NCI-H2107 treated with DMSO at 0.1 percent for 48 hours (cell line): ENCODE results near the gene SENP3.

Source experiments
- DNase-seq: peaks from one replicate; lab custom pipeline; 2025; ENCODE audit not compliant: unreplicated experiment; lab: John Stamatoyannopoulos, UW

Gene SENP3

DNA sequence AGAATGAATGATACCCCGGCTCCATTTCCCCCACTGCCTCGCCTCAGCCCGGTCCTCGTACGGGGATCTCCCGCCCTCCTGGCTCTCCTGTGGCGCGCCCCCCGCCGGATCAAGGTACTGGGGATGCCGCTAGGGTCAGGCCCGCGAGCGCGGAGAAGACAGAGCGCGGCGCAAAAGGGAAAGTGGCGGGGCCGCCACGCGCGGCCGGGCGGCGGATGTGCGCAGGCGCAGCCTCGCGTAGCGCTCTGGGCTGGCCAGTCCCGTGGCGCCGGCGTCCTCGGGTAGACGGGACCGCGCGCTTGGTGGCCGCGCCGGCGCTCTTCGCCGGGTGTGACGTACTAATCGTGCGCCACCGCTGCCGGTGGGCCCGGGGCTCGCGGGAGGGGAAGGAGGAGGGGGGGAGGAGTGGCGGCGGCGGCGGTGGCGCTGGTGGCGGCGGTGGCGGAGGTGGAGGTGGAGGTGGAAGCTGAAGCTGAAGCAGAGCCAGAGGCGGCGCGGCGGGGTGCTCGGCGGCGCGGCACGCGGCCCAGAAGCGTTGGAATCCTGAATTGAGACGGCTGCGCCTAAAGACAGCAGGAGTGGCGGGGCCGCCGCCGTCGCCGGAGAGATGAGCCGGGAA, at the start of gene SENP3:
TSS of gene SENP3 (plus strand) at position 331 of the 619 bp plus-strand sequence. CDS start 1,158 bp downstream, outside the sequence.
- DNase-seq = no peak

DNA sequence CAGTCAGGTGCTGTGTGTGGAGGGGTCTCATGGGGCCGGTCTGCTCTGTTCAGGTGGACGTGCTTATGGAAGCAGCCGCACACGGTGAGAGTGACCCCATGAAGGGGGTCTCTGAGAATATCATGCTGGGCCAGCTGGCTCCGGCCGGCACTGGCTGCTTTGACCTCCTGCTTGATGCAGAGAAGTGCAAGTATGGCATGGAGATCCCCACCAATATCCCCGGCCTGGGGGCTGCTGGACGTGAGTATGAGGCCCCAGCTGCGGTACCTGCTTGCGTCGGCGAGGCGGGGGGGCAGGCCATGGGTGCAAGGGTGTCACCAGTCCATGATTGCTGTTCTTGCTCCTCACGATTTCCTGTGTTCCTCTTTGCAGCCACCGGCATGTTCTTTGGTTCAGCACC, 49.6 kb upstream of the SENP3 start:
- DNase-seq = no peak

DNA sequence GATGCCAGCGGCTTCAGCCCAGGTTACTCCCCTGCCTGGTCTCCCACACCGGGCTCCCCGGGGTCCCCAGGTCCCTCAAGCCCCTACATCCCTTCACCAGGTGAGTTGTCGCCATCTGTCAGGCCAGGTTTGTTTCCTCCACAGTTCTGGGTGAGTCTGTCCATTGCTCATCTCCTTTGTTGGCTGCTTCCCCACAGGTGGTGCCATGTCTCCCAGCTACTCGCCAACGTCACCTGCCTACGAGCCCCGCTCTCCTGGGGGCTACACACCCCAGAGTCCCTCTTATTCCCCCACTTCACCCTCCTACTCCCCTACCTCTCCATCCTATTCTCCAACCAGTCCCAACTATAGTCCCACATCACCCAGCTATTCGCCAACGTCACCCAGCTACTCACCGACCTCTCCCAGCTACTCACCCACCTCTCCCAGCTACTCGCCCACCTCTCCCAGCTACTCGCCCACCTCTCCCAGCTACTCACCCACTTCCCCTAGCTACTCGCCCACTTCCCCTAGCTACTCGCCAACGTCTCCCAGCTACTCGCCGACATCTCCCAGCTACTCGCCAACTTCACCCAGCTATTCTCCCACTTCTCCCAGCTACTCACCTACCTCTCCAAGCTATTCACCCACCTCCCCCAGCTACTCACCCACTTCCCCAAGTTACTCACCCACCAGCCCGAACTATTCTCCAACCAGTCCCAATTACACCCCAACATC, 48.7 kb upstream of the SENP3 start:
- DNase-seq = no peak

DNA sequence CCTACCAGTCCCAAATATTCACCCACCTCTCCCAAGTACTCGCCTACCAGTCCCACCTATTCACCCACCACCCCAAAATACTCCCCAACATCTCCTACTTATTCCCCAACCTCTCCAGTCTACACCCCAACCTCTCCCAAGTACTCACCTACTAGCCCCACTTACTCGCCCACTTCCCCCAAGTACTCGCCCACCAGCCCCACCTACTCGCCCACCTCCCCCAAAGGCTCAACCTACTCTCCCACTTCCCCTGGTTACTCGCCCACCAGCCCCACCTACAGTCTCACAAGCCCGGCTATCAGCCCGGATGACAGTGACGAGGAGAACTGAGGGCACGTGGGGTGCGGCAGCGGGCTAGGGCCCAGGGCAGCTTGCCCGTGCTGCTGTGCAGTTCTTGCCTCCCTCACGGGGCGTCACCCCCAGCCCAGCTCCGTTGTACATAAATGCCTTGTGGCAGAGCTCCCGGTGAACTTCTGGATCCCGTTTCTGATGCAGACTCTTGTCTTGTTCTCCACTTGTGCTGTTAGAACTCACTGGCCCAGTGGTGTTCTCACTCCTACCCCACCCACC, 47.8 kb upstream of the SENP3 start:
- no peak for DNase-seq

DNA sequence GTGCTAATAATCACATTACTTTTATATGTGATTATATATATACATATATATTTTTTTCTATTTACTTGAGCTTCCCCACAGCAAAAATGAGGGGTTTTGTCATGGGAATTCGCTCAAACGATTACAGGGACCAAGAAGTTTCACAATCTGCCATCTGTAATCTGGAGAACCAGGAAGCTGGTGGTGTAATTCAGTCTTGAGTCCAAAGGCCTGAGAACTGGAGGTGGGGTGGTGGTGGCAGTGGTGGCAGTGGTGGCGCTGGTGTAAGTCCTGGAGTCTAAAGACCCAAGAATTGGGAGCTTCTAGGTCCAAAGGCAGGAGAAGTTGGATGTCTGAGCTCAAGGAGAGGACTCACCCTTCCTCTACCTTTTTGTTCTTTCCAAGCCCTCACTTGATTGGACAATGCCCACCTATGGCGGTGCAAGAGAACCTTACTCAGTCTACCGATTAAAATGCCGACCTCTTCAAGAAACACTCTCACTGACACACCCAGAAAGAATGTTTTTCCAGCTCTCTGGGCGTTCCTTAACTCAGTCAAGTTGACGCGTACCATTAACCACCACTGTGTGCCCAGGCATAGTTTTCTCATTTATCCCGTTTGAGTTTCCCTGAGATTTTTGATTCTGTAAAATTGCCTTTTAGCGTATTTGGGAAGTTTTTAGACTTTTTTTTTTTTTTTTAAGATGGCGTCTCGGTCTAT, 45.7 kb upstream of the SENP3 start:
- no peak for DNase-seq

DNA sequence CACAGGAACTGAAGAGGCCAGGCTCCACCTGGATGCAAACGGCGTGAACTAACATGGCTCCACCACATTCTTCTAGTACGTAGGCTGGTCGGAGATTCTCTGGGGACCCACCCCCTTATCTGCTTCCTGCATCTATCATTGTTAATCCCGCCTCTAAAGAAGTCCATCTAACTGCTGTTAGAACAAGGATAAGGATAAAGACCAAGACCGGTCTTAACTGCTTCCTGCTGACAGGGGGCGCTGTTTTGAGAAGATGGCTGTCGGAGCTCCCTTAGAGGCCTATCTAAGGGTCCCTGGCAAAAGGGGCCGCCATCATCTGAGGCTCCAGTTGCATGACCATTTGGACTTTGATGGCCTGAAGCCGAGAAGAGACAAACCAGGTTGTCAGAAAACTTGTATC, 38.7 kb upstream of the SENP3 start:
- DNase-seq = no peak

DNA sequence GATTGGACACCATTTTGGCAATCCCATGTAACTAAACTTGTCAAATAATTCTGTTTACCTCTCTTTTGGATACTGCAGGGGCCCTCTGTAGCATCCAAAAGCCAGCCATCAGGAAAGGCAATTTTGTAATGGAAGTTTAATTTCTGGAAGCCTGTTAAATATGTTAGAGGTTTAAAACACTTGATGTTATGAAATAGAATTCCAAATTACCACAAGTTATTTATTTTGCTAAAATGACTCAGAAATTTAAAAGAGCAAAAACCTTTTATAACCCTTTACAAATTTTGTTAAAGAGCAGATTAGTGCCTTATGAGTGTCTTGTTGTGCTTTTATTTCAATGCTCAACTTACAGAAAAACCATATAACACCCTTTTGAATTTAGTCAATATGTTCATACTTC, 32.9 kb upstream of the SENP3 start:
- DNase-seq = no peak

DNA sequence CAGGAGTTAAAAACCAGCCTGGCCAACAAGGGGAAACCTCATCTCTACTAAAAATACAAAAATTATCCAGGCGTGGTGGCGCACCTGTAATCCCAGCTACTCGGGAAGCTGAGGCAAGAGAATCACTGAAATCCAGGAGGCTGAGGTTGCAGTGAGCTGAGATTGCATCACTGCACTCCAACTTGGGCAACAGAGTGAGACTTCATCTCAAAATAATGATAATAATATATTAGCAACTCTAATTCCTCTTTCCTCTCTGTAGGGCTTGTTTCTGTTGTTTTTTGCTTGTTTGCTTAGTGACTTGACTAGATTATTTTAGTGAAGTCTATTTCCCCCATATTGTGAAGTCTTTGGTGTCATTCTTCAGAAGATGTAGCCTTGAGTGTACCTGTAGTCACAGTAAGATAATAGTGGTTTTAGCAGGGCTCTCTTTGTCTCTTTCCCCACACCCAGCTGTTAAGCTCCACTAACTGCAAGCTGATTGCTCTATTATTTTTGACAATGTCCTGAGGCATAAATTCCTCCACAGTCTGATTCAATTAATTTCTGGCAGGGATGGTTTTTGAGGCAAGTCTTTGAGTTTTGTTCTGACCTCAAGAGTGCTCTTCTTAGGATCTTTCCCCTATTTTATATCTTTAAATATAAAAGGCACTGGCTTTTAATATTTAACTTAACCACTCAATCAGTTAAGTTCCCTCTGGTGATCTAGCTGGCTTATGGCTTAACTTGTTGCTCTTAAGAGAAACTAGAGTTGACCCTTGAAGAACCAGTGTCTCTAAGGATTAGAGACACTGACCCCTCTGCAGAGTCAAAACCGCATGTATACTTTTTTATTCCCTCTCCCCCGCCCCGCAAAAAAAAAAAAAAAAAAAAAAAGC, 31.5 kb upstream of the SENP3 start:
- DNase-seq = no peak

DNA sequence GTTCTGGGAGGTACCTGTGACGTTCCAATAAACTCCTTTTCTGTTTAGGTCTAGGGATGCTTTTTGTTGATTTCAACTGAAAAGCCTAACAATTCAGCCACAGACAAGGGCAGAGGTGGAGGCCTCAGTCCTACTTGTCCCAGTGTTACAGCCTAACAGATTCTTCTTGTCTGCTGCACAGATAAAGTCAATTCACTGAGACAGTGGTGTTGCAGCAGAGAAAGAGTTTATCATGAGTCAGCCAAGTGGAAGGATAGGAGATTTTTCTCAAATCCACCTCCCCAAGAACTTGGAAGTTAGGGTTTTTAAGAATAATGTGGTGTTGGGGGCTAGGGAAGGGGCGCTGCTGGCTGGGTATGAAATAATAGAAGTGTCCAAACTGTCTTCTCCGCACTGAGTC, 23.7 kb upstream of the SENP3 start:
- DNase-seq = no peak

DNA sequence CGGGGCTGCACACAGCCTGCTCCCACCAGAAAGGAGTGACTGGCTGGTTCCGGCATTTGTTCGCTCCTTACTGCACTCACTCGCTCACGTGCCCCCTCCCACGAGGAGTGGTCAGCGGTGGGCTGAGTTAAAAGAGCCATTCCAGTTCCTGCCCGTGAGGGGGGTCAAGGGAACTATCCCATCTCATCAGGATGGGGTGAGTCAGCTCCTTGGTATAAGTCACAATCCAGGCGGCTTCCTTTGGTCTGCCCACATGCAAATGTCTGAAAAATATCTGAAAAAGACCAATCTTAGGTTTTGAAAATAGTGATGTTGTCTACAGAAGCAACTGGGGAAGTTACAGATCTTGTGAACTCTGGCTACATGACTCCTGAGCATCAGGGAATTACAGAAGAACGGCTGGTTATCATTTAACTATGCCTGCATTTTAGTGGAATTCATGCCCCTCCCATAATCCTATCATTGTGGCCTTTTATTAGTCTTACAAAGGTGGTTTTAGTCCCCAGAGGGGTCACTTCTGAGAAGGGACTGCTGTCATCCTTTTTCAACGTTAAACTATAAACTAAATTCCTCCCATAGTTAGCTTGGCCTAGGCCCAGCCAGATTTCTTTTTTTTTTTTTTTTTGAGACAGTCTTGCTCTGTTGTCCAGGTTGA, 22.7 kb upstream of the SENP3 start:
- DNase-seq = no peak

DNA sequence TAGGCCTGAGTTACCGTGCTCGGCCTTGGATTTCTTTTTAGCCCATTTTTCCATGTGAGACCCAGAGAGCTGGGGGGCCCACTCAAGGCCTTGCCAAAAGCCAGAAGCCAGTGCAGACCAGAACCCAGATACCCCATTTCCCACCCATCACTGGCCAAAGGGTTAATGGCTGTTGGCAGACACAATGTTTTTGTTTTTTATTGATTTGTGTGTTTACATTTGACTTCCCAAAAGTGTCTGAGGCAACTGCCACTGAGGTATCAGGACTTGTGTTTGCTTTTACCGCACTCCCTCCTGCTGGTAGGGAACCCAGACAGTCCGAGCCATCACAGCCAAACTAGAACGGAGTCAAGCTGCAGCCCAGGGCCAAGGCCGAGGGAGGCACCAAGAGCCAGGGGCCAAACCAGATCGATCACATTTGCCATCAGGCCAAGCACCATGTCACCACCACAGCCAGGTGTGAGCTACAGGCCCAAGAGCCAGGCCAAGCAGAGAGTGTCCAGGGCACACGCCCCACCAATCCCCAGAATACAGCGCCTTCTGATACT, 20.6 kb upstream of the SENP3 start:
- no peak for DNase-seq

DNA sequence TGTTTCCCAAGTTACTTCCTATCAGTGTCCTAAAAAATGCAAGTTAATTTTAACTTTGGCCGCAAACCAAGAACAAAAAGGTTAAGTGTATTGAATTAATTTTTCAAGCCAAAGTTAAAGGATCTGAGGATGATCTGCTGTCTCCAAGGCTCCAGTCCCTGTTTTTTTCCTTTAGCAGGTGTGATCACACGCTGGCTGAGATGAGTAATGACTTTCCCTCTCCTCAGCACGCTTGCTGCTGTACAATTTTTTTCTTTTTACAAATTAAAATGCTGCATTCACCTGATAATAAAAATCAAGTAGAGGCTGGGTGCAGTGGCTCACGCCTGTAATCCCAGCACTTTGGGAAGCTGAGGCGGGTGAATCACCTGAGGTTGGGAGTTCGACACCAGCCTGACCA, 16.8 kb upstream of the SENP3 start:
- DNase-seq = no peak

DNA sequence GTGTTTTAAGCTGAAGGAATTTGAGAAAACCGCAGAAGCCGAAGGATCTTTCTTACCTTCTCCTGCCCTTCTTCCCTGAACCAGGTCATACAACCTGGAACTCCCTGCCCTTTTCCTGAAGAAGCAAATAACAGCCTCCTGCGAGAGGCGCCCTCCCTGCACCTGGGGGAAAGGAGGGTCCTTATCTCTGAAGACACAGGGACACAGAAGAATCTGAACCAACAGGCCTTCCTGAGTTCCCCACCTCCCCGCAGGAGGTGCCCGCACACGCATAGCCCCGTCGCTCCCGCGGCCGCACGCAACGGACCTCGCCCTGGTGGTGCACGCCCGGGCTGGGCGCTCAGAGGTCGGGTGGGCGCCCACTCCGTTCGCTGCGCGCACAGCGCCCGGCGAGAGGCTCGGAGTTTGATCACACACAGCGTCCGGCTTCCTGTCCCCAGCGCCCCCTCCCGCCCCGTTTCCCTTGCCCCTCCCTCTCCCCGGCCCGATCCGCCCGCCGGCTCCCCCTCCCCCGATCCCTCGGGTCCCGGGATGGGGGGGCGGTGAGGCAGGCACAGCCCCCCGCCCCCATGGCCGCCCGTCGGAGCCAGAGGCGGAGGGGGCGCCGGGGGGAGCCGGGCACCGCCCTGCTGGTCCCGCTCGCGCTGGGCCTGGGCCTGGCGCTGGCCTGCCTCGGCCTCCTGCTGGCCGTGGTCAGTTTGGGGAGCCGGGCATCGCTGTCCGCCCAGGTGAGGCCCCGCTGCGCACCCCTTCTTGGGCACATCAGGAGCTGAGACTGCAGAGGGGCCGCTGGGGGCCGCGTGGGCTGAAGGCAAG, 12.9 kb upstream of the SENP3 start, which contains the start of gene TNFSF12:
TSS of gene TNFSF12 (plus strand) at position 474 of the 816 bp plus-strand sequence. CDS start at position 570, 96 bp downstream.
- no peak for DNase-seq

DNA sequence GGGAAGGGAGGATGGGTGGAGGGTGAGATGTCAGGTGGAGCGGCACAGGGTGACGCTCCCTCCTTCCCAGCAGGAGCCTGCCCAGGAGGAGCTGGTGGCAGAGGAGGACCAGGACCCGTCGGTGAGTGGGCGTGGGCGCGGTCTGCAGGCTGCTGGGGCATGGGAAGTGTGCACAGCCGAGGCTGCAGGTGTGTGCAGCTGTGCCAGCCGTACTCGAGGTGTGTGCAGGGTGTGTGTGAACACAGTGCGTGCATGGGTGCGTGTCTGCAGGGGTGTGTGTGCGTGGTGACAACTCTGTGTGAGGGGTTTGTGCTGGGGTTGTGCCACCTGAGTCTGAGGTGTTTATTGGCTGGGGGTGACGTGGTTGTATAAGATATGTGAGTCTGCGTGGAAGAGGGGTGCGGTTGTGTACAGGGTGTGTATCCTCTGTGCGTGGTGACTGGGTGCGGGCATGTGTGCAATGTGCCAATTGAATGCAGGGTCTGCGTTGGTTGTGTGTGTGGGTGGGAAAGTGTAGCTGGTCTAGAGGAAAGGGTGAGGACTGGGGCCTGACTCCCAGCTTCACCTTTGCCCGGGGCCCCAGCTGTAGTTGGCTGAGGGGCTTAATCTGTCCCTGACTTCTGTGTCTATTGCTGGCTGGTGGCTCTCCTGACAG, 12.2 kb upstream of the SENP3 start:
- no peak for DNase-seq

DNA sequence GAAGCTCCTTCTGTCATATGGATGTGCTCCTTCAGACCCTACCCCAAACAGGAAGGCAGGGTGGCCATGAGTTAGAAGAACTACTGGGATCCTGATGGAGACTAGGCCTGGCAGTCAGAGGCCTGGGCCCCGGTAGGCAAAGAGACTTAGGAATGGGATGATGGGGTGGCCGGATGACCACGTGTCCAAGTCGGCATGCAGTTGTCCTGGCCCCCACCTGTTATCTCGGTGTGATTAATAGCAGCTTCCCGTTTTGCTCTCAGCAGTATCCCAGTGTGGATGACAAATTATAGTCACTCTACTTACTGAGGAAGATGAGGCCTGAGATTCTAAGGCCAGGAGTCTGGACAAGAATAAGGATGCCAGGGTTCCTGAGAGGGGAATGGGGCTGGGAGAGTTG, 11.4 kb upstream of the SENP3 start:
- no peak for DNase-seq

DNA sequence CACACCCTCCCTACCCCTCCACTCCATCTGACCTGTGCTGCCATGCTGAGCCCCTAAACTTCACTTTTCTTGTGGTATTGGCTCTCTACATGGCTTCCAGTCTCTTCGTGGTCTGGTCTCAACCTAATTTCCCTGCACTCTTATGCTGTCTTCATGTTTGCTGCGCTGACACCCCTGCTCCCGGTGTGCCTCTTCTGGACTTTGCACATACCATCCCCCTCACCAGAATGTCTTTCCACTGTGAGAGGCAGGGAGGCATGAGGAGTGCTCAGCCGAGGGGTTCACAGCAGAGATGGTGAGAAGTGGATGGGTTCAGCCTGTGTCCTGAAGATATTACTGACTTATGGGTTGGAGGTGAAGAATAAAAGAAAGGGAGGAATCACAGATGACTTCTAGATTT, 10.3 kb upstream of the SENP3 start:
- DNase-seq = no peak

DNA sequence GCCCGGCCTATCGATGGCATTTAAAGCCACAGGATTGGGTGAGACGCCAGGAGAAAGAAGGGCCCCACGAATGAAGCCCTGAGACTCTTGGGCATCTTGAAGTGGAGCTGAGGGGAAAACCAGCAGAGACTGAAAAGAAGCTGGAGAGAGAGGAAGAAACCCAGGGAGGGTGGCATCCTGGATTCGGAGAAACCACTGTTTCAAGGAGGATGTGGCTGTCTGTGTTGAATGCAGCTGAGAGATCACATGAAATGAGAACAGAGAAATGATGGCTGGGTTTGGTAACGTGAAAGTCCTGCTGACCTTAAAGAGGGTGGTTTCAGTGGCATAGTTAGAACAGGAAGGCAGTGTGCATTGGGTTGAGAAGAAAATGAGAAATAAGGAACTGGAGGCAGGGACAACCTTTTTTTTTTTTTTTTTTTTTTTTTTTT, 9.1 kb upstream of the SENP3 start:
- no peak for DNase-seq

DNA sequence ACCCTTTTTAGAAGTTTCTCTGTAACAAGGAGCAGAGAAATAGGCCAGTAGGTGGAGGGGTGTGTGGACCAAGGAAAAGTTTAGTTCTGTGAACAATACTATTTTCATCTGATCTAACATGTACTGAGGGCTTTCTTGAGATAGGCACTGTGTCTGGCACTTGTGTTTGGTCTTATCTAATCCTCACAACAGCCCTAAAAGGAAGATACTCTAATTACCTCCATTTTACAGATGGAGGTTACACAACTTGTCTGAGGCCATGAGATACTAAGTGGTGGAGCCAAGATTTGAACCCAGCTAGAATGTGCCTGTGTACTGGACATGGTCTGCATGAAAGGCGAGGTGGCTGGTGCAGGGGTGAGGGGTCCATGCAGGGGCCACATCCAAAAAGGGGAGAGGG, 8.4 kb upstream of the SENP3 start:
- no peak for DNase-seq
